SK-N-SH treated with all-trans-retinoic acid at 6 μM for 48 hours (cell line): ENCODE measurements around the gene PSMB9.

Experiments used
- ARNTL ChIP-seq: fragments of 450-650 bp; formaldehyde crosslinking; IDR thresholded peaks from 2 replicates; pipeline ENCODE4 v1.5.0; 2020; ENCODE audit warnings: low read depth, mild to moderate bottlenecking, moderate library complexity, borderline replicate concordance
- BACH2 ChIP-seq: fragments of 250-450 bp; sonication (Bioruptor Pico); IDR thresholded peaks from 2 replicates; pipeline ENCODE4 v1.9.0; 2021; ENCODE audit warnings: mild to moderate bottlenecking, borderline replicate concordance
- GLIS3 ChIP-seq: fragments of 250-450 bp; sonication (Bioruptor Pico); IDR thresholded peaks from 2 replicates; pipeline ENCODE4 v1.5.0; 2020; ENCODE audit warnings: mild to moderate bottlenecking, moderate library complexity
- PPARA ChIP-seq: fragments of 250-450 bp; sonication (Bioruptor Pico); IDR thresholded peaks from 2 replicates; pipeline ENCODE4 v1.5.0; 2020; ENCODE audit warnings: mild to moderate bottlenecking, borderline replicate concordance
- RARB ChIP-seq: fragments of 250-450 bp; sonication (Bioruptor Pico); IDR thresholded peaks from 2 replicates; pipeline ENCODE4 v1.8.0; 2021; ENCODE audit warnings: mild to moderate bottlenecking, moderate library complexity
- TOX ChIP-seq: fragments of 250-450 bp; sonication (Bioruptor Pico); IDR thresholded peaks from 2 replicates; pipeline ENCODE4 v1.8.0; 2021; ENCODE audit warnings: mild to moderate bottlenecking, moderate library complexity, borderline replicate concordance
- ZC3H10 ChIP-seq: fragments of 250-450 bp; sonication (Bioruptor Pico); IDR thresholded peaks from 2 replicates; pipeline ENCODE4 v1.5.1; 2021; ENCODE audit warnings: mild to moderate bottlenecking, moderate library complexity
- ZFP3 ChIP-seq: fragments of 250-450 bp; sonication (Bioruptor Pico); IDR thresholded peaks from 2 replicates; pipeline ENCODE4 v1.5.0; 2020; ENCODE audit warnings: mild to moderate bottlenecking, moderate library complexity
- ZFP30 ChIP-seq: fragments of 450-650 bp; formaldehyde crosslinking; IDR thresholded peaks from 2 replicates; pipeline ENCODE4 v1.5.0; 2022; ENCODE audit warnings: mild to moderate bottlenecking, moderate library complexity
- ZNF70 ChIP-seq: fragments of 450-650 bp; formaldehyde crosslinking; IDR thresholded peaks from 2 replicates; pipeline ENCODE4 v1.5.0; 2020; ENCODE audit warnings: mild to moderate bottlenecking, moderate library complexity
- ZNF8 ChIP-seq: fragments of 450-650 bp; formaldehyde crosslinking; IDR thresholded peaks from 2 replicates; pipeline ENCODE4 v1.5.0; 2020; ENCODE audit warnings: mild to moderate bottlenecking, moderate library complexity
- TF ChIP-seq, protein P1 (sequence below): fragments of 250-450 bp; sonication (Bioruptor Pico); IDR thresholded peaks from 2 replicates; pipeline ENCODE4 v1.8.0; 2020; ENCODE audit warnings: mild to moderate bottlenecking, moderate library complexity, borderline replicate concordance
- TF ChIP-seq, protein P2 (sequence below): fragments of 250-450 bp; sonication (Bioruptor Pico); IDR thresholded peaks from 2 replicates; pipeline ENCODE4 v1.5.0; 2020; ENCODE audit warnings: mild to moderate bottlenecking, moderate library complexity

DNA sequence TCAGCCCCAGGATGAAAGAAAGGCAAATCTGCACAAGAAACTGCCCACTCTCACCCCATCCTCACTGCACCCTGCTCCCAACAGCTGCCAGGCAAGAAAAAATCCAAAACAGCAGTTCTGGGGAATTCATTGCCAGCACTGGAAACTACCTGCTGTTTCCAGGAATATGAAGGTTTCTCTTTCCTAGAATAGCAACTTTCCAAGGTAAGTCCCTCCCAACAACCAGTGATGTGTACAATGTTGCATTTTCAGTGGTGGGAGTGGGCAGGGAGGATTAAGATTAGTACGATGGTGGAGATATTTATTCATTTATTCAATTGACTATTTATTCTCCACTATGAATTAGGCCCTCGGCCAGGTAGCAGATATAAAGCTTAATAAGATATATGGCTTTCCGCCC, 27.0 kb upstream of the PSMB9 start:
- no peak for TF ChIP-seq ZC3H10 (CRISPR knock-in tag)
- TF ChIP-seq ZNF8 (CRISPR knock-in tag), result no peak
- TF ChIP-seq, protein P1, sequence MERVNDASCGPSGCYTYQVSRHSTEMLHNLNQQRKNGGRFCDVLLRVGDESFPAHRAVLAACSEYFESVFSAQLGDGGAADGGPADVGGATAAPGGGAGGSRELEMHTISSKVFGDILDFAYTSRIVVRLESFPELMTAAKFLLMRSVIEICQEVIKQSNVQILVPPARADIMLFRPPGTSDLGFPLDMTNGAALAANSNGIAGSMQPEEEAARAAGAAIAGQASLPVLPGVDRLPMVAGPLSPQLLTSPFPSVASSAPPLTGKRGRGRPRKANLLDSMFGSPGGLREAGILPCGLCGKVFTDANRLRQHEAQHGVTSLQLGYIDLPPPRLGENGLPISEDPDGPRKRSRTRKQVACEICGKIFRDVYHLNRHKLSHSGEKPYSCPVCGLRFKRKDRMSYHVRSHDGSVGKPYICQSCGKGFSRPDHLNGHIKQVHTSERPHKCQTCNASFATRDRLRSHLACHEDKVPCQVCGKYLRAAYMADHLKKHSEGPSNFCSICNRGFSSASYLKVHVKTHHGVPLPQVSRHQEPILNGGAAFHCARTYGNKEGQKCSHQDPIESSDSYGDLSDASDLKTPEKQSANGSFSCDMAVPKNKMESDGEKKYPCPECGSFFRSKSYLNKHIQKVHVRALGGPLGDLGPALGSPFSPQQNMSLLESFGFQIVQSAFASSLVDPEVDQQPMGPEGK (CRISPR knock-in tag), result no peak
- no peak for TF ChIP-seq ARNTL (CRISPR knock-in tag)
- TF ChIP-seq PPARA (CRISPR knock-in tag), result no peak
- TF ChIP-seq GLIS3 (CRISPR knock-in tag), result no peak
- TF ChIP-seq ZNF70, result no peak
- no peak for TF ChIP-seq RARB (CRISPR knock-in tag)
- TF ChIP-seq ZFP30 (CRISPR knock-in tag), result no peak
- no peak for TF ChIP-seq ZFP3
- TF ChIP-seq, protein P2, sequence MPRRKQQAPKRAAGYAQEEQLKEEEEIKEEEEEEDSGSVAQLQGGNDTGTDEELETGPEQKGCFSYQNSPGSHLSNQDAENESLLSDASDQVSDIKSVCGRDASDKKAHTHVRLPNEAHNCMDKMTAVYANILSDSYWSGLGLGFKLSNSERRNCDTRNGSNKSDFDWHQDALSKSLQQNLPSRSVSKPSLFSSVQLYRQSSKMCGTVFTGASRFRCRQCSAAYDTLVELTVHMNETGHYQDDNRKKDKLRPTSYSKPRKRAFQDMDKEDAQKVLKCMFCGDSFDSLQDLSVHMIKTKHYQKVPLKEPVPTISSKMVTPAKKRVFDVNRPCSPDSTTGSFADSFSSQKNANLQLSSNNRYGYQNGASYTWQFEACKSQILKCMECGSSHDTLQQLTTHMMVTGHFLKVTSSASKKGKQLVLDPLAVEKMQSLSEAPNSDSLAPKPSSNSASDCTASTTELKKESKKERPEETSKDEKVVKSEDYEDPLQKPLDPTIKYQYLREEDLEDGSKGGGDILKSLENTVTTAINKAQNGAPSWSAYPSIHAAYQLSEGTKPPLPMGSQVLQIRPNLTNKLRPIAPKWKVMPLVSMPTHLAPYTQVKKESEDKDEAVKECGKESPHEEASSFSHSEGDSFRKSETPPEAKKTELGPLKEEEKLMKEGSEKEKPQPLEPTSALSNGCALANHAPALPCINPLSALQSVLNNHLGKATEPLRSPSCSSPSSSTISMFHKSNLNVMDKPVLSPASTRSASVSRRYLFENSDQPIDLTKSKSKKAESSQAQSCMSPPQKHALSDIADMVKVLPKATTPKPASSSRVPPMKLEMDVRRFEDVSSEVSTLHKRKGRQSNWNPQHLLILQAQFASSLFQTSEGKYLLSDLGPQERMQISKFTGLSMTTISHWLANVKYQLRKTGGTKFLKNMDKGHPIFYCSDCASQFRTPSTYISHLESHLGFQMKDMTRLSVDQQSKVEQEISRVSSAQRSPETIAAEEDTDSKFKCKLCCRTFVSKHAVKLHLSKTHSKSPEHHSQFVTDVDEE (CRISPR knock-in tag), result no peak
- no peak for TF ChIP-seq BACH2 (CRISPR knock-in tag)
- no peak for TF ChIP-seq TOX (CRISPR knock-in tag)
